Midbrain (tissue), 1 donor: ENCODE measurements around the gene CDC42BPB.

Experiments used
- DNase-seq: peaks from one replicate; lab custom pipeline; 2025; lab: John Stamatoyannopoulos, UW

CDC42BPB gene

DNA sequence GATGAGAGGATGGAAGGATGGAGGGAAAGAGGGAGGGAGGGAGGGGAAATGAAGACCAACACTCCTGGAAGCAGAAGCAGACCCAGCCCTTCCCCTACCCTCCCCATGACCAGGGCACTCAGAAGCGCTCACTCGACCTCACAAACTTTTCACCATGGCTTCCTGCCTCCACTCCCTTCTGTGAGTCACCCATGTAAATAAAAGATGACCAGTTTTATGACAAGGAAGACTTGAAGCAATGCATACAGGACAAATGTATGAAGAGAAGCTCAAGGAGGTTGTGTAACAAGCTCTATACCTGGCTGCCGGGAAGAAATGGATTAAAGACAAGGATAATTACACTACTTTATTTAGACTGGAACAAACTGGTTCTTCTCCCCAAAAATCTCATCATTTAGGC is 63.8 kb downstream of the CDC42BPB start:
- DNase-seq: no peak

DNA sequence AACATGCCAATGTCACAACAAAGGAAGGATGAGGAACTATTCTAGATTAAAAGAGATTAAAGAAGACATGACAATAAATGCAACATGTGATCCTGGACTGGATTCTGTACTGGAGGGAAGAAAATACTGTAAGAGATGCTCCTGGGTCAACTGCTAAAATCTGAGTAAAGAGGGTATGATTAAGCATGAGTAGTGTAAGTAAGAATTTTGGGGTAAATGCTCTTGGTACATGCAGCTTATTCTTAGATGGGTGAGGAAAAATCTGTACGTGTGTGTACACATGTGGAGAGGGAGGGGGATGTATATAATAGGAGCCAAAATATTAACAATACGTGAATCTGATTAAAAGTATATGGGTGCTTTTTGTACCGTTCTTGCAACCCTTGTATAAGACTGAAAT is 66.0 kb downstream of the CDC42BPB start:
- no peak for DNase-seq

DNA sequence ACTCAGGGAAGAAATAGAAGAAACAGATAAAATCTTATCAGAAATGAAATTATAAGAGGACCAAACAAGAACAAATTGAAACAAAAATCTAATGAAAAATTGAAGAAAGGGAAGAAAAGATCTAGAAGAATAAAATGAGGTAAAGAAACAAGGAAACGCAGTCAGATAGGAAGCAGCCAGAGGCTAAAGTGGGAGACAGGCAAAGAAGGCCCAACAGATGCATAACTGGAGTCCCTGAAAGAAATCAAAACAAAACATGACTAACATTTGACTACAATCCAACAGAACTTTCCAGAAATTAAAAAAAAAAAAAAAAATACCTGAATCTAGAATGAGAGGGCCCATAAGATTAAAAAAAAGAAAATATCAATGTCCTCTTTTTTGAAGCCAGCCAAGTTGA is 69.3 kb downstream of the CDC42BPB start:
- no peak for DNase-seq

- peak; percentile 29 for DNase-seq
Measured at GRCh38 chr14:102986810-102987579, 70.4 kb downstream of the CDC42BPB start.

GRCh38 chr14:102985665-102986064 is 71.7 kb downstream of the CDC42BPB start:
- peak; percentile 54 for DNase-seq

- DNase-seq: no peak
Measured at GRCh38 chr14:102984336-102985102, 72.8 kb downstream of the CDC42BPB start.

DNA sequence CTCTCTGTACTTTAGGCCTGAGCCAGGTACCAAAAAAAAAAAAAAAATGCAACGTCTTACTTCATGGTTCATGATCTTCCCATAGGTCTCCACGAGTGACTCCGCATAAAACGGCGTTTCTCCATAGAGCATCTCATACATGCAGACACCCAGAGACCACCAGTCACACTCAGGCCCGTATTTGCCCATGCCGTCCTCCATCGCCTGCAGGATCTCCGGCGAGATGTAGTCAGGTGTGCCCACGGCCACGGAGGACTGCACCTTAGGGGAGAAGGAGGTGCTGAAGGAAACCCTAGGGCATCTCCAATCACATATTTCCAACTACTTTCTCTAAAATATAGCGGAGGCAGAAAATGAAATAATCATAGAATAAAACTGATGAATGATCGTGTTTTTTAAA is 73.9 kb downstream of the CDC42BPB start:
- no peak for DNase-seq

DNA sequence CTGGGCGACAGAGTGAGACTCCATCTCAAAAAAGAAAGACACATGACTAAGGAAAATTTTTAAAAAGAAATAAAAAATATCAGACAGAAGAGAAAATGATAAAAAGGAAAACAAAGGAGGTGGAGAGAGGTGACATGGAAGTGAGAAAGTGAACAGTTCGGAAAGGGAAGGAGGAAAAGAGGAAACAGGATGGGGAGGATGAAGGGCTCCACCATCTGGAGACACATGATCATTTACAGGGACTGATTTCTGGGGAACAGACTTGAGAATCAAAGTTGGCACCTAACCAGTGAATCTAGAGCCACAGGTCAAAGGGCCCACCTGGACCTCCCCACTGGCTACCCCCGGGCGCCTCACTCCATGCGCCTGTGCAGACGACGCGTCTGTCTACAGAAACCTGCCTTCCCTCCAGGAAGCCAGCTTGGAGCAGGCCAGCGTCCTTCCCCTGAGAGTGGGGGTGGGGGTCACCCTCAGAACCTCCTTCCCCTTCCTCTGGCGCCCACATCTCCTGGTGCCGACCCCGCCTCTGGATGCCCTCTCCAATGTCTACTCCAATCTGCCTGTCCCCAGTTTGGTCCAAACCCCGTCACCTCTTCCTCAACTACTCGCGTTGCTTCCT is 74.4 kb downstream of the CDC42BPB start:
- DNase-seq: no peak

DNA sequence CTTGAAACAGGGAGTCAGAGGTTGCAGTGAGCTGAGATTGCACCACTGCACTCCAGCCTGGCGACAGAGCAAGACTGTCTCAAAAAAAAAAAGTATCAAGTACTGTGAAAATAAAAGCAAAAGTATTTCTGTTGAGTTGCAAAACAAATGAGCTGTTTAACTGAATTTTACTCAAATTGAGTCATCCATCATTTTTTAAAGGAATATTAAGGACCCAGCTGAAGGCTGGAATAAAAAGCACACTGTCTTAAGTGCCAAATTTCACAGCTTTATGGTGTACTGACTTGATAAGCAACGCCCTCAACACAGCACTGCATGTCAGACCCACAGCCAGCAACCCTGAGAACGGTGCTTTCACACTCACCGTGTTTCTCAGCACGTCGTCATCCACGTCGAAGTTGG is 76.9 kb downstream of the CDC42BPB start:
- no peak for DNase-seq

GRCh38 chr14:102979406-102979805 is 77.9 kb downstream of the CDC42BPB start:
- DNase-seq: no peak

DNA sequence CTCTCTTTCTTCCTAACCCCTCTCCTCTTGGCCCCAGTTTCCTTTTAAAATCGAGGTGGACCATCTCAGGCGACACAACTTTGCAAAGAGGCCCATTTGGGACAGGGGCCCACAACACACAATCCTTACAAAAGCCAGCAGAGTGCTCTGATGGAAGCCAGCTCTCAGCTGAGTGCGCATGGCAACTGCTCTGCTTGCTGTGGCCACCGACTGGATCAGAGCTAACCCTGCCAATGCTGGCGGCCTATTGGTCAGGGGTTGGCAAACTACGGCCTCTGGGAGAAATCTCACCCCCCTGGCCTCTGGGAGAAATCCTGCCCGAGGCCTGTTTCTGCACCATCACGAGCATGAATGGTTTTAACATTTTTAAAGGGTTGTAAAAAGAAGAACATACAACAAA is 79.9 kb downstream of the CDC42BPB start:
- DNase-seq: no peak

- DNase-seq: no peak
Measured at GRCh38 chr14:102975662-102976061, 81.7 kb downstream of the CDC42BPB start.

DNA sequence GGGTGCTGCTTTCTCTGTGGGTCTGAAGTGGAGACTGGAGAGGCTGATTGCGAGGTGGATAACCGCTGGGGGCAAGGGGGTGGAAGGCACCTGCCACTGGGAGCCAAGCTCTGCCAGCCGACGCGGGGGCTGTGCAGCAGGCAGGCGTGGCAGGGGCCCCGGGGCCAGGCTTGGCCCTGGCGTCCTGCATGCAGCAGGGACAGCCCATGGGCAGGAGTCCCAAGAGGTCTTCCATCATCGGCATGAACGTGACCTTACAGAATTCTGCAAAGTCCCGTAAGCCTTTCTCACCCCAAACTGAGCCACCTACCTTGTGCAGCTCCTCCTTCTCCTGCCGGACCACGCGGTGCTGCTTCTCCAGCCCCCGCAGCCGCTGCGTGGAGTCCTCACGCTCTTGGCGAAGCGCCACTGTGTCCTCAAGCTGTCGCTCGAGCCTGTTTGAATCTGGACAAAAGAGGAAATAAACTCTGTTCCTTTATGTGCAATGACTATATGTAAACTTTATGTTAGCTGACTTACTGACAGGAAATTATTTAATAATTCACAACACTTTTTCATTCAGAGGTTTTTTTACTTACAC is 83.6 kb downstream of the CDC42BPB start:
- DNase-seq: no peak

DNA sequence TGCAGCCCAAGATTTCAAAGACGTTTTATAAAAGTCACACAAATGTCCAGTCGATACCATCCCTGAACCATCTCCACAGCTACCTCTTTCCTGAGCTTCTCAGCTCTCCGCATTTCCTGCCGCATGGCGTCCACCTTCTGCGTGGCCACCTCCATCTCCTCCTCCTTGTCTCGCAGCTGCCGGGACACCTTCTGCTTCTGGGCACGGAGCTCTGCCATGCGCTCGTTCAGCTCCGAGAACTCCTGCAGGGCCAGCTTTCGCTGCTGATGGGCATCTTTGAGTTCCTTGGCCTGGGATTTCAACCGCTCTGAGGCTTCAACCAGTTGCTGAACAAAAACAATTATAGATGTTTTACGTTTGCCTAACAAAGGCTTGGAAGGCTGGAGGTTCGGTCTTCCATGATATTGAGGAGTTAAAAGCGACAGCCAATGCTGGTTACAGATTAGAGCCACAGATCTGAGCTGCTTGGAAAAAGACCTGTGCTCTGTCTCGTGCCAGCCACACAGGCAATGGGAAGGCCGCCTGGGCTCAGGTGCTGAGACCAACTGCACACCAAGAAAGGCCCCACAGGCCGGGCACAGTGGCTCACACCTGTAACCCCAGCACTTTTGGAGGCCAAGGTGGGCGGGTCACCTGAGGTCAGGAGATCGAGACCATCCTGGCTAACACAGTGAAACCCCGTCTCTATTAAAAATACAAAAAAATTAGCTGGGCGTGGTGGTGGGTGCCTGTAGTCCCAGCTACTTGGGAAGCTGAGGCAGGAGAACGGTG is 85.3 kb downstream of the CDC42BPB start:
- no peak for DNase-seq

DNA sequence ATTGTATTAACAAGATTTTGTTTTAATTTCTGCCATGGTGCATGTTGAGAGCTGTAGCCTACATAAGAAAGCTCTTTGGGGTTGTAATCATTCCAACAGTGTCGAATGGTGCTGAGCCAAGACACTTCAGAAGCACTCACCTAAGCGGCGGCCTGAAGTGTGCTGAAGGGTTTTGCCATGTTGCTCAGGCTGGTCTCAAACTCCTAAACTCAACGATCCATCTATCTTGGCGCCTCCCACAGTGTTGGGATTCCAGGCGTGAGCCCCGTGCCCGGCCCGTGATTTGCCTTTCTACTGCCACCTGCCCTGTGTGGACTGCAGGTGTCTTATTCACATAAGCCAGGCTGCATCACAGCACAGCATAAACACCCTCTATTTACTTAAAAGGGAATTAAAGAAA is 86.0 kb downstream of the CDC42BPB start:
- no peak for DNase-seq

GRCh38 chr14:102970496-102970895 is 86.9 kb downstream of the CDC42BPB start:
- no peak for DNase-seq

- DNase-seq: no peak
Measured at GRCh38 chr14:102969901-102970300, 87.4 kb downstream of the CDC42BPB start.

- DNase-seq: no peak
Measured at GRCh38 chr14:102969060-102969791, 88.1 kb downstream of the CDC42BPB start.

DNA sequence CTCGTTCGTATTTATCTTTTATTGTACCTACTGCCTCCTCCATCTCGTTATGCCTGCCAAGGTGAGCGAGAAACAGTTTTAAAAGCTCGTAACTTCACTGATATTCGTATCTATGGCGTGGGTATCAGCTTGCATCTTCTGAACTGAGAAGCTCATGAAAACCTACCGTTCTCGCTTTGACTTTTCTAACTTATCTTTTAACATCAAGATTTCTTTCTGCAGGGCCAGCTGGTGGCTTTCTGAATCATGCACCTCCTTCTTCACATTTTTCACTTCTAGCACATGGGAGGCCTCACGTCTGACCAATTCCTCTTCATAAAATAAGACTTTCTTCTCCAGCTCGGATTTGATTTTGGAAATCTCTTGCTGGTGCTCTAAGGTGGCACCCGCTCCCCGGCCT is 89.0 kb downstream of the CDC42BPB start:
- no peak for DNase-seq

GRCh38 chr14:102967506-102967795 is 89.9 kb downstream of the CDC42BPB start:
- no peak for DNase-seq
